GM19324 (cell line): ENCODE results near the gene SFPQ.
"Not testable (repeated sequence)": the region's sequence is repeated elsewhere in the genome, so short reads cannot be mapped to it uniquely, and the experiment has no call there.

Experiments
- ATAC-seq: cut with Tn5 transposase; IDR thresholded peaks from one replicate; pipeline ENCODE4 v1.9.1; 2021; ENCODE audit warnings: mild to moderate bottlenecking, moderate library complexity; ENCODE audit not compliant: unreplicated experiment, low FRiP score

SFPQ gene, protein sequence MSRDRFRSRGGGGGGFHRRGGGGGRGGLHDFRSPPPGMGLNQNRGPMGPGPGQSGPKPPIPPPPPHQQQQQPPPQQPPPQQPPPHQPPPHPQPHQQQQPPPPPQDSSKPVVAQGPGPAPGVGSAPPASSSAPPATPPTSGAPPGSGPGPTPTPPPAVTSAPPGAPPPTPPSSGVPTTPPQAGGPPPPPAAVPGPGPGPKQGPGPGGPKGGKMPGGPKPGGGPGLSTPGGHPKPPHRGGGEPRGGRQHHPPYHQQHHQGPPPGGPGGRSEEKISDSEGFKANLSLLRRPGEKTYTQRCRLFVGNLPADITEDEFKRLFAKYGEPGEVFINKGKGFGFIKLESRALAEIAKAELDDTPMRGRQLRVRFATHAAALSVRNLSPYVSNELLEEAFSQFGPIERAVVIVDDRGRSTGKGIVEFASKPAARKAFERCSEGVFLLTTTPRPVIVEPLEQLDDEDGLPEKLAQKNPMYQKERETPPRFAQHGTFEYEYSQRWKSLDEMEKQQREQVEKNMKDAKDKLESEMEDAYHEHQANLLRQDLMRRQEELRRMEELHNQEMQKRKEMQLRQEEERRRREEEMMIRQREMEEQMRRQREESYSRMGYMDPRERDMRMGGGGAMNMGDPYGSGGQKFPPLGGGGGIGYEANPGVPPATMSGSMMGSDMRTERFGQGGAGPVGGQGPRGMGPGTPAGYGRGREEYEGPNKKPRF

DNA sequence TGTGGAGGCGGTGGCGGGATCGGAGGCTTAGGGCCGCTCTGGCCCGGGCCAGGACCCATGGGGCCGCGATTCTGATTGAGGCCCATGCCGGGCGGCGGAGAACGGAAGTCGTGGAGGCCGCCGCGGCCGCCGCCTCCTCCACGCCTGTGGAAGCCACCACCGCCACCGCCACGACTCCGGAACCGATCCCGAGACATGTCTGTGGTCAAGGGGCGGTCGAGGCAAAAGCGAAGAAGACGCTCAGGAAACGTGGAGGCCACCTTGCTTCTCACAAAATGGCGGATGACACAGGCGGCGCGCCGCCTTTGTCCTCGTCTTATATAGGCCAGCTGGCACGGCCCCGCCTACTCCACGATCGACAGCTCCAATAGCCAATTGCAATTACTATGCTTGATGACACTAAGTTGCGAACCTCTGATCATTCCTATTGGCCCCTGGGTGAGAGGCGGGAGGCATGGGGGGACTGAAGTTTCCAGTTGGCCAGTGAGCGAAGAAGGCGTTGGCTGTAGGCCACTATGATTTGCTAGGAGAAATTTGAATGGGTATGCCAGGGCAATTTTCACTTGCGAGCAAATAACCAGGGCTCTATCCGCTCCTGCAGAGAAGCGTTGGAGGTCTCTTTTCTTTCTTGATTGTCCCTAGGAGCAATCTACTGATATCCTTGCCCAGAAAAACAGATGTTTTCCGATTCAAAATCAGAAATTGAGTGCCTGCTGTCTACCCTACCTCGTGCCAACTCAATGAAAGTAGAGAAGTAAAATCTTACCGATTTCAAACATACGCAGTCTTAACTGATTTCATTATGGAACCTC lies at the start of gene SFPQ:
TSS of gene SFPQ (minus strand) at position 293 of the 812 bp plus-strand sequence. CDS start at position 197, 96 bp downstream.
- peak; percentile 87 for ATAC-seq

DNA sequence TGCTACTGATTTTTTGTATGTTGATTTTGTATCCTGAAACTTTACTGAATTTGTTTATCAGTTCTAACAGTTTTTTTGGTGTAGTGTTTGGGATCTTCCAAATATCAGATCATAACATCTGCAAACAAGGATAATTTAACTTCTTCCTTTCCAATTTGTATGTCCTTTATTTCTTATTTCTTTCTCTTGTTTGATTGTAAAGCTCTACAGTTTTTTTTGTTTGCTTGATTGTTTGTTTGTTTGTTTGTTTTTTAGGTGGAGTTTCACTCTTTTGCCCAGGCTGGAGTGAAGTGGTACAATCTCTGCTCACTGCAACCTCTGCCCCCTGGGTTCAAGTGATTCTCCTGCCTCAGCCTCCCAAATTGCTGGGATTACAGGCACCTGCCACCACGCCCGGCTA lies 43.8 kb upstream of the SFPQ start:
- ATAC-seq: not testable (repeated sequence)

DNA sequence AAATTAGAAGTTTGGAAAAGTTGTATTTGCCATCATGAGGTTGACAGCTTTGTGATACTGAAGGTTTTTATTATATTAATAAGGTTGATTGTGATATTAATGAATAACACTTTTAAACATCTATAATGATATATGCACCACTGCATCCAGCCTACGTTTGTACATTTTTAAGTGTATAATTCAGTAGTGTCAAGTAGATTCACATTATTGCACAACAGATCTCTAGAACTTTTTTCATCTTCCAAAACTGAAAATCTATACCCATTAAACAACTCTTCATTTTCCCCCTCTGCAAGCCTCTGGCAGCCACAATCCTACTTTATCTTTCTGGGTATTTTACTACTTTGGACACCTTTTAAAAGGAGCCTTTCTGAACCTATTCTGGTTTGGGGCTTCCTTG lies 38.3 kb upstream of the SFPQ start:
- no peak for ATAC-seq

DNA sequence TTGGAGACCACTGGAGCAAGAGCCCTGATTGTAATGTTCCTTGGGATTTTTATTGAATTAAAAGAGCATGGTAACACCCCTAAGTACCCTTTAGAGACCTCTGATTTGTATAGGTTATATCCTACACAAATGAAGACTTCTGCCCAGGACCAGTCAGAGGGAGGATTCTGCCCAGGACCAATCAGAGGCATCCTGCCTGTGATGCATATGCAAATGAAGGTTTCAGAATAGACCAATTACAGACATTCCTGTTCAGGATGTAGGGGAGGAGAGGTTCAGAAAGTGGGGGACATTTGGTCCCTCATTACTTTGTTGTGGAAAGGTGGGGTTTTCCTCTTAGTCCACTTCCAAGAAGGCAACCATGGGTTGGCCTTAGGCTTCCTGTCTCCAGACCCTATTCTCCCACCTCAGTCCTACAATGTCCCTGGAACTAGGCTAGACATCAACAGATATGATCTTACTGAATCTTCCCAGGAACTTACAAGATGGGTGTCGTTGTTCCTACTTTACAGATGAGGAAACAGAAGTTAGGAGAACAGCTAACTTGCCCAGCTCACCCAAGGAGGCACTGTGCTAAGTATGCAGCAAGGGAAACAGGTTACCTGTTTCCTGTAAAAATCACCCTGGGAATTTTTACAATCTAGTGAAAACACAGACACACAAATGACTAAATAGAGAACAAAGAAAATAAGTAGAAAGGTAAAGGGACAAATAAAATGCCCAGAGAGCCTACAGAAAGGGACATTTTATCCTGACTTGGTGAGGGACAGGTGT lies 36.8 kb upstream of the SFPQ start:
- no peak for ATAC-seq

DNA sequence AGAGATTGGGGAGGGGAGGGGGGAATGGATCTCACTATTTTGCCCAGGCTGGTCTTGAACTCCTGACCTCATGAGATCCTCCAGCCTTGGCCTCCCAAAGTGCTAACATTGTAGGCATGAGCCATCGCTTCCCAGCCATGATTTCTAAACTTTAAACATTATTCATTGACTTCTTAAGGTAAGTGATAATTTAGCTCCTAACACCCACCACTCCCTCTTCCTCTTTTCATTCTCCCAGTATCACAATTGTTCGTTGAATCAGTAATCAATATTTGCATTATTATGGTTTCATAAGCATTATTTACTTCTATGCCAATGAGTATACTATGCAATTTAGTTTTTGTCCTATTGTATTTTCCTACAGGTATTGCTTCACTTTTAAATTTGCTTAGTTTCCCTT lies 33.6 kb upstream of the SFPQ start:
- no peak for ATAC-seq

DNA sequence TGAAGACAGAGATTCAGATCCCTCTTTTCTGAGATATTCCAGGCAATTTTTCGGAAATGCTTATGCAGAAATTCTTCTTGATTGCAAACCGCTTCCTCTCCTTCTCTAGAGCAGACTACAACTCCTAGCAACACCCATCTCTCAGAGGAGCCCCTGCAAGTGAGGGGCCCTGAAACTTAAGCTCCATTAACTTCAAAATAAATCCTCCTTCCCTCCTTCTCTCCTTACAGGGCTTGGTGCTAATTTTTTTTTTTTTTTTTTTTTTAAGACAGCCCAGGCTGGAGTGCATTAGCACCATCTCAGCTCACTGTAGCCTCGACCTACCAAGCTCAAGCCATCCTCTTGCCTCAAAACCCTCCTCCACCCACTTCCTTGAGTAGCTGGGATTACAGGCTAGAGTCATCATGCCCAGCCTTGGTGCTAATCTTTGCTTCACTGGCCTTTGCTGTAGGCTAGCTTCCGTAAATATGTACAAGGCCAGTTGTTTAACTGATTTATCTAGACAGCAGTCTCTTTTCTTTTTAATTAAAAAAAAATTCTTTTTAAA lies 30.2 kb upstream of the SFPQ start:
- ATAC-seq: no peak

DNA sequence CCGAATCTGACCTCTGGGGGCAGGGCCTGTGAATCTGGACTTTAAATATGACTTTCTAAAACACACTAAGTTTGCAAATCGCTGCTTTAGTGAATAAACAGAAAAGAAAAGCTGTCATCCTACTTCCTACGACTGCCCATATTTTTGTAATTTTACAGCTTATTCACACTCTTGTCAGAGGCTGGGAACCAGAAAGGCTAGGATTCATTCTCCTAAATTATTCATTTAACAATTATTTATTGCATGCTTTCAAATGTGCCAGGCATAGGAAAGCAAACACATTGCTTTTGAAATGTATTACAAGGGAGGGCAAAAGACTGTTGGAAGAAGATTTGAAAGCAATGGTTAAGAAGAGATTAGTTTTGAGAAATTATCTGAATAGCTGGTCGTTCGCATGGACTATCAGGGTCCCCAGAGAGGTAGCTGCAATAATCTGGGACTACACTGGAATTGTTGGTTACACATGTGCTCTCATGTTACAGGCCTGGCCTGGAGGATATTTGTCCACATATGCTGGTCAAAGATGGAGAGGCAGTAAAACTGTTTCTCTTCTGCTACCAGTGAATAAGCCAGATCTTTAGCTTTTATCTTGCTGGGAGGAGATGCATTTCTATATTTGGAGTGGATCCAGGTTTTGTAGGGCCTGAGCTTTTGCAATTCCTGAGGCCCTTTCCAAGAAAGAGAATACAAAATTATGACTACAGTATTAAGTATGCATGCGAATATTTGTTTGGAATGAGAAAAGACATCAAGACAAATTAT lies 29.6 kb upstream of the SFPQ start:
- no peak for ATAC-seq

DNA sequence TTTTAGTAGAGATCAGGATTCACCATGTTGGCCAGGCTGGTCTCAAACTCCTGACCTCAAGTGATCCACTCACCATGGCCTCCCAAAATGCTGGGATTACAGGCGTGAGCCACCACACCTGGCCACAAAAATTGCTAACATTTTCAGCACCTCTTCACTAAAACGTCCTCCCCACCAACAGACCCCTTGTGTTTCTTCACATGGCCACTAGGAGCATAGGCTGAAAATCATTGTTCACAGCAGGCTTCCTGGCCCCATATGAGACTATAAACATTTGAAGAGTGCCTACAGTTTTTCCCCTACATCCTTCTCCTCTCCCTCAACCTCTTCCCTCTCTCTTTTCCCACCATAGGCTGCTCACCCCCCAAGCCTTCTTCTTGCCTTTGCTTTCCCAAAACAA lies 28.0 kb upstream of the SFPQ start:
- ATAC-seq: no peak

DNA sequence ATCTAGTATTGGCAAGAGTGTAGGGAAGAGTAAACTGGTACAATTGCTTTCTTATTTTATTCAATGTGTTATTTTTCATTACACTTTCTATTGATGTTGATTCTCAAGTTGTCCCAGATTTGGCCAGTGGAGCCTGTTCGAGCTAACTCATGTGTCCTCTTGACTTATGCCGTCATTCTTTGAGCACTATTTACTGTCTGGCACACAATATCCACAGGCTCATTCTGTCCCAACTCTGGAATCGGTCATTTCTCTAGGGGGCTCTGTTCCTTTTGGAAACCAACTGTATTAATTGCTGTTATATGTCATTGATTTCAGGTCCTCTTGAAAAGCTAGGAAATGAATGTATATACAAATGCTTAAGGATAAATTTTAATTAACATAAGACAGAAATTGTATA lies 22.4 kb upstream of the SFPQ start:
- ATAC-seq: no peak

DNA sequence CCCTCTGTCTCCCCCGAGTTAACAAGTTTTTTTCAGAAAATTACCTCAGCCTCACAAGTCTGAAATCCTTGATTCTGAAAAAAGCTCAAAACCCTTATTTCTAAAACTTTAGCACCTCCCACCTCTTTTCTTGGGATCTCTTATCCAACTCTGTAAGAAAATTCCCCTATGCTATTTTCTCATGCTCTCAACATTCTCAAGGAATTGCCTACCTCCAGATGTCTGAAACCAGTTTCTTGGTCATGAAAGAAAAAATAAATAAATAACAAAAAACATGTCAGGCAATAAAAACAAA lies 18.1 kb upstream of the SFPQ start:
- no peak for ATAC-seq

DNA sequence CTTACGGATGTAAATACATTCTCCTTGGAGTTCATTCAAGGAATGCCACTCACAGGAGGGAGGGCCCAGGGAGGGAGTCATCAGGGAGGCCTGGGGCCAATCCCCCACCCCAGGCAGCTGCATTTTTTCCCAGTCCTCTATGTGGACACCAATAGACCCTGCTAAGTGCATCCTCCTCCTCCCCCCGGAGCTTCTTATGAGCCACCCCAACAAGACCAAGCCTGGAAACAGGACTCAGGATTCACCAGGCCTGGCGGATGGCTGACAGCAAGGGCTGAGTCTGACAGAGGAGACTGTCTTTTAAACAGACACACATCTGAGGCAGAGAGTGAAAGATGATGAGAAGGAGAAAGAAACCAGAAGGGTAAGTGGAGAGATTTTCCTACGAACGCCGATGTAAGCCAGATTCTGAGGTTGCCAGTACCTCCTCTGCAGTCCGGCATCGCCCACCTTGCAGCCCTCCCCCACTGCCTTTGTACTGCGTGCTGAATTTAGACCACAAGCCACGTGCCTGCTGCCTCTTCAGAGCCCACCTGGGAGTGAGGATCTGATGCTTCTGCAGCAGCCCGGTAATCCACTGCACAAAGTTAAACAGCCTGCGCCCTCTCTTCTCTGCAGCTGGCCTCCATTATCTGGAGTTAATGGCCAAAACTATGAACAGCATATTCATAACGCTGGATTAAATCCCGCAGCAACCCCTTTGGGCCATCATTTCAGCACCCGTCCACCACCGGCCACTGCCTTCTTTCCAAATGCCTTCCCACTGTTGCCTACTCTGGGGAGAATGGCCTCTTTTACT lies 17.6 kb upstream of the SFPQ start:
- no peak for ATAC-seq

DNA sequence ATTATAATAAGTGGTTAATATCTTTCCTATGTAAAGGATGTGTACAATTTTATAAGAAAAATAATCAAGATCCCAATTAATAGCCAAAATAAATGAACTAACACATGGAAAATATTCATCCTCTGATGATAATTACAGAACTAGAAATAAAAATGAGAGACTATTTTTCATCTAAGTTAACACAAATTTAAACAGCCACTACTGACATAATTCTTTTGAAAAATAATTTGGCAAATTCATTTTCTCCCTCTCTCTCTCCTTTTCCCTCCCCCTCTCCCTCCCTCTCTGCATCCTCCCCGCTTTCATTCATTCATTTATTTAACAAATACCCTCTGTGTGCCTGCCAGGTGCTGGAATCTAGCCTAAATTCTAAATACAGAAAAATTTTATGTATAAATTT lies 10.3 kb upstream of the SFPQ start:
- ATAC-seq: no peak

DNA sequence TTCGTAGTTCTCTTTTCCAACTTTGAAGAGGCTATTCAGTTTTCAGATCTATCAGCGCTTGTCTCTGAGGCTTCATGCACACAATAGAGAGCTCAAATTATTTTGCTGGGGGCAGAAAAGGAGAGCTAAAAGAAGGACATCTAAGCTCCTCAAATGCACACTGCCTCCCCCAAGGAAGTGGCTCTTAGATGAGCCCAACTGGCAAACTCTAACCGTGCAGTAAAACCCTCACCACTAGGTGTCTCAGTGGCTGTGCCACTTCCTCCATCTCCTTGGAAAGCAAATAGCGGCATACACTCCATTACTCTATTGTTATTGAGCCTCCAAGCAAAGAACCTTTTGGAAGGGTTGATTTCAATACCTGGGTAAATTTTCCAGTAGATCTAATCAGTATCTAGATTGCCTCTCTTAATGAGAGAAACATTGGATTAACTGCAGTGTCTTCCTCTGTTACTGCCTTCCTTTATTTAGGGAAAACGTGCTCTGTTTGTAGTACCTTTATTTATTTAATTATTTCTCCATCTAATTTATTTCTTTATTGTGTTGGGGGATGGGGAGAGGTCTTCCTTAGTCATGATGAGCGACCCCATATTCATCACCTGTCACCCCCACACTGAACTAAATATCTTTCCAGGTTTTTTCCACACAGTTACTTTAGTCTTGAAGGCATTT lies 9.2 kb upstream of the SFPQ start:
- no peak for ATAC-seq

DNA sequence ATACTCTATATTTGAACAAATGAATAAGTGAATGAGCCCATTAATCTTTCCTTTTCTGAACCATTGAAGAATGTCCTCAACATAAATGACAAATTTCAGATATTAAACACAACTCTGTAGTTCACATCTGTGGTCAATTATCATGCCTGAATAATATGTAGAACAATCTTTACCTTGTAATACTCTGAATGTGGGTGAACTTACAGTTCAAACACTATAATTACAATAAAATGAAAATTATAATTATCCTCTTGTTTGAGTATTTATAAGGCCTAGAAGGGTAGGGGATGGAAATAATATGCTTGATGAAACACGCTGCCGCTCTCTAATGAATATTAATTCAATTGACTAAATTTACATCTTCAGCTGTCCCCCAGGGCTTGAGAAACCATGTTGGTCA lies 8.7 kb upstream of the SFPQ start:
- no peak for ATAC-seq

DNA sequence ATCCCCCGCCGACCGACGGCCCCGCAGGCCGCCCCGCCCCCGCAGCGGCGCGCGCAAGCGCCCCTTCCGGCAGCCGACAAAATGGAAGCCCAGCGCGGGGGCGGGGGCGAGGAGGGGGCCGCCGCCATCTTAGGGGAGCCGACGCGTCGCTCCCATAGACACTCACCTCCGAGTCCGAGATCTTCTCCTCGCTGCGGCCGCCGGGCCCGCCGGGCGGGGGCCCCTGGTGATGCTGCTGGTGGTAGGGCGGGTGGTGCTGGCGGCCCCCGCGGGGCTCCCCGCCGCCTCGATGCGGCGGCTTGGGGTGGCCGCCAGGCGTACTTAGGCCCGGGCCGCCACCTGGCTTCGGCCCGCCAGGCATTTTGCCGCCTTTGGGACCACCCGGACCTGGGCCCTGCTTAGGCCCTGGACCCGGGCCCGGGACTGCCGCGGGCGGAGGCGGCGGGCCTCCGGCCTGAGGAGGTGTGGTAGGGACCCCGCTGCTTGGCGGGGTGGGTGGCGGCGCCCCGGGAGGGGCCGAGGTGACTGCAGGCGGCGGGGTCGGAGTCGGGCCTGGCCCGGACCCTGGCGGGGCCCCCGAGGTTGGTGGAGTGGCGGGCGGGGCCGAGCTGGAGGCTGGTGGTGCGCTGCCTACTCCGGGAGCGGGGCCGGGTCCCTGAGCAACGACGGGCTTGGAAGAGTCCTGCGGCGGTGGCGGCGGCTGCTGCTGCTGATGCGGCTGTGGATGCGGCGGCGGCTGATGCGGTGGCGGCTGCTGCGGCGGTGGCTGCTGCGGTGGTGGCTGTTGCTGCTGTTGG lies 691 bp downstream of the SFPQ start:
- ATAC-seq: peak; percentile 51

DNA sequence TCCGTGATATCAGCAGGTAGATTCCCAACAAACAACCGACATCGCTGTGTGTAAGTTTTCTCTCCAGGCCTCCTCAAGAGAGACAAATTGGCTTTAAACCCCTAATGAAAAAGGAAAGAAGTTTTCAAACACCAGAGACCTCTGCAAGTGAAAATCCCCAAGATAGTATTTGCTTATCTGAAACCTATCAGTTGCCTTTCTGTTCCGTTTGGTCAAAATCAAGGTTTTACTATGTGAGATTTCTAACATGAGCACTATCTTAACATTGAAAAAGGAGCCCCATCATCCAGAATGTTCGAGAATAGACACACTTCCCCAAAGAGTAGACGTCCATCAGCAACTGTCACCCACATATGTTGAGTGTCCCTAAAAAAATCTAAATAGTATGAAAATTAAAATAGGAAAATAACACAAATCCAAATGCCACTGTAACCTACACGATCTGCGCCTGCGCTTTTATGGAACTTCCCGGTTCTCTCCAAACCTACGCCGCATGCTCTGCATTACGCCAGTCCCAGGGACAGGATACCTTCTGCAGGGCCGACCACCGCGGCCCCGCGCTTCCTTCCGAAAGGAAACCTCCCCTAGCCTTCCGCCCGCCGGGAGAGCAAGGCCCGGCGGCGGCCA lies 1.4 kb downstream of the SFPQ start:
- no peak for ATAC-seq

DNA sequence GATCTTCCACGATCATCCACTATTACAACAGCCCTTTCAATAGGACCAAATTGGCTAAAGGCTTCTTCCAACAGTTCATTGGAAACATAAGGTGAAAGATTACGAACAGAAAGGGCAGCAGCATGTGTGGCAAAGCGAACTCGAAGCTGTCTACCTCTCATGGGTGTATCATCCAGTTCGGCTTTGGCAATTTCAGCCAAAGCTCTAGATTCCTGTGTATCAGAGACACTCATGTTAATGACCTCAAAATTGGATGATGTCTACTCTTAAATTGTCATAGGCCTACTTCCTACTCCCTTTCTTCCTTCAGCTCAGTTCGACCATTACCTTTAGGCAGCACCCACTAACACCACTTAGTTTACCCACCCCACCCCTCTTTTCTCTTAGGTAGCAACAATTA lies 2.2 kb downstream of the SFPQ start:
- ATAC-seq: no peak
